Caco-2 (cell line): ENCODE measurements around the gene KLHL6. TPM values are rescaled to one million over a fixed set of nuclear protein-coding genes. Genes with fewer than 3 reads are reported as not detected.

Experiments
- BruUV-seq: library from RNA; stranded (reverse); fragments of 400-500 nt; replicated peaks from 2 replicates; lab custom pipeline; 2021; lab: Mats Ljungman, UMichigan
- CTCF ChIA-PET: fragments of 300-600 bp; sonication (Branson Sonifier 250); formaldehyde crosslinking; loops from one replicate; lab custom pipeline; 2022; ENCODE audit warnings: antibody characterized with exemption; lab: Charles Lee
- POLR2A ChIA-PET: fragments of 300-600 bp; sonication (Branson Sonifier 250); formaldehyde crosslinking; loops from one replicate; lab custom pipeline; 2022; ENCODE audit warnings: antibody characterized with exemption; lab: Charles Lee
- DNase-seq, 2 experiments: peaks; one replicate each; pipeline versions ENCODE4 v3.0.0 to v3.0.0-alpha.2; 2020 to 2022
- H3K27me3 ChIP-seq: replicated peaks from 2 replicates; pipeline ENCODE4 v1.6.0; 2011; ENCODE audit warnings: low read length; ENCODE audit not compliant: control insufficient read depth, insufficient read depth
- H3K36me3 ChIP-seq: 2 replicates; pipeline ENCODE4 v1.5.1; 2011; ENCODE audit warnings: low read length; ENCODE audit not compliant: control insufficient read depth, insufficient read depth
- H3K4me1 ChIP-seq: fragments of 250-450 bp; sonication (Bioruptor Pico); 2 replicates; pipeline ENCODE4 v1.5.1; 2020; ENCODE audit warnings: mild to moderate bottlenecking
- H3K4me3 ChIP-seq: 2 replicates; pipeline ENCODE4 v1.5.1; 2011; ENCODE audit warnings: low read depth, mild to moderate bottlenecking, control low read depth, low read length
- H3K9me3 ChIP-seq: fragments of 250-450 bp; sonication (Bioruptor Pico); 2 replicates; pipeline ENCODE4 v1.5.1; 2020; ENCODE audit warnings: mild to moderate bottlenecking, moderate library complexity
- H3K27ac Mint-ChIP-seq: one replicate; pipeline ENCODE4 v1.8.0; 2022; ENCODE audit warnings: mixed read lengths; ENCODE audit not compliant: unreplicated experiment
- H3K27me3 Mint-ChIP-seq: one replicate; pipeline ENCODE4 v1.8.0; 2022; ENCODE audit warnings: mixed read lengths; ENCODE audit not compliant: insufficient read depth, unreplicated experiment
- H3K36me3 Mint-ChIP-seq: one replicate; pipeline ENCODE4 v1.8.0; 2022; ENCODE audit warnings: mild to moderate bottlenecking, mixed read lengths; ENCODE audit not compliant: insufficient read depth, unreplicated experiment
- H3K4me1 Mint-ChIP-seq: one replicate; pipeline ENCODE4 v1.8.0; 2022; ENCODE audit warnings: low read depth, mixed read lengths; ENCODE audit not compliant: unreplicated experiment
- H3K4me3 Mint-ChIP-seq: one replicate; pipeline ENCODE4 v1.8.0; 2022; ENCODE audit warnings: mild to moderate bottlenecking, moderate library complexity, mixed read lengths; ENCODE audit not compliant: unreplicated experiment
- H3K9me3 Mint-ChIP-seq: one replicate; pipeline ENCODE4 v1.8.0; 2022; ENCODE audit warnings: mixed read lengths; ENCODE audit not compliant: unreplicated experiment
- intact Hi-C: fragments of 100-400 bp; cut with micrococcal nuclease; formaldehyde crosslinking; loops from one replicate; pipeline ENCODE4 v1.10.0; 2022; ENCODE audit not compliant: unreplicated experiment
- total RNA-seq: library from RNA; stranded (reverse); gene quantifications from 2 replicates; pipeline ENCODE4 v1.2.3, GENCODE V29; 2022
- TF ChIP-seq, protein P1 (sequence below), 2 experiments: fragments of 200-600 bp in 1 of 2; IDR thresholded peaks; 1 replicate in 1 of 2; 2 replicates in 1 of 2; pipeline versions ENCODE4 v1.5.1 to v1.8.0; 2011 to 2022; ENCODE audit warnings: antibody characterized with exemption in 1 of 2, control low read depth in 1 of 2, inconsistent platforms in 1 of 2, low read depth in 1 of 2, low read length in 1 of 2, mild to moderate bottlenecking in 1 of 2, moderate library complexity in 1 of 2; ENCODE audit not compliant: insufficient read depth in 1 of 2, severe bottlenecking in 1 of 2, unreplicated experiment in 1 of 2

KLHL6 gene
- total RNA-seq, 1 experiment from 2014 or later: not detected

DNA sequence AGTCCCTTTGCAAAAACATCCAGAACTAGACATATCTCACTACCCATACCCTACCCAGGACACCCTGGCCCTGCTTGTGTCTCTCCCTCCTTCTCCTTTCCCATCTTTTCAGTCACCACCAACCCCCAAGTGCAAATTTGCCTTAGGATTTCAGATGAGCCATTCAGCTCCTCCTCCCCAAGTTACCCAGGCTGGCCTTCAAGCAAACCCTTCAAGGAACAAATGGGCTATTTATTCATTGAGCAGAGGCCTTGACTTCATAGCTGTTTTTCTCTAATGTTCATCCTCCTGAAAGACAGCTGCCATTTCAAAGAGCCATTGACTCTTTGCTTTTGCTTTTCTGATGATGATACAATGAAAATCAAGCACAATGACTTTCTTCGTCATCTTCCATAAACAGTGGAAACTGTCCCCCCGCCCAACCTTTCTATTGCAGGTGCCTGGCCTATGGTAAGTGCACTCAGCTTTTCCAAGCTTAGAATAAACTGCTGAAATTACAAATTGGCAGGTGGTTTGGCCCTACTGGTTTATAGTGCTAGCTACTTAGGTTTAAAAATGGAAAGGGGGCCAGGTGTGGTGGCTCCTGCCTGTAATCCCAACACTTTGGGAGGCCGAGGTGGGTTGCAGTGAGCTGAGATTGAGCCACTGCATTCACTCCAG is 26.1 kb upstream of the KLHL6 start:
- H3K27me3 ChIP-seq: no peaks in the 10 kb centered on the region
- POLR2A ChIA-PET: no interaction called here
- Mint-ChIP-seq H3K27ac (no peak overlapping the region), H3K27me3 (no peaks in the 10 kb centered on the region), H3K9me3 (no peaks in the 10 kb centered on the region), H3K4me3 (no peak overlapping the region), H3K36me3 (no peaks in the 10 kb centered on the region), H3K4me1 (peaks cover 21% of the 10 kb centered on the region)
- no peaks in the 10 kb centered on the region for H3K9me3 ChIP-seq
- TF ChIP-seq, protein P1, sequence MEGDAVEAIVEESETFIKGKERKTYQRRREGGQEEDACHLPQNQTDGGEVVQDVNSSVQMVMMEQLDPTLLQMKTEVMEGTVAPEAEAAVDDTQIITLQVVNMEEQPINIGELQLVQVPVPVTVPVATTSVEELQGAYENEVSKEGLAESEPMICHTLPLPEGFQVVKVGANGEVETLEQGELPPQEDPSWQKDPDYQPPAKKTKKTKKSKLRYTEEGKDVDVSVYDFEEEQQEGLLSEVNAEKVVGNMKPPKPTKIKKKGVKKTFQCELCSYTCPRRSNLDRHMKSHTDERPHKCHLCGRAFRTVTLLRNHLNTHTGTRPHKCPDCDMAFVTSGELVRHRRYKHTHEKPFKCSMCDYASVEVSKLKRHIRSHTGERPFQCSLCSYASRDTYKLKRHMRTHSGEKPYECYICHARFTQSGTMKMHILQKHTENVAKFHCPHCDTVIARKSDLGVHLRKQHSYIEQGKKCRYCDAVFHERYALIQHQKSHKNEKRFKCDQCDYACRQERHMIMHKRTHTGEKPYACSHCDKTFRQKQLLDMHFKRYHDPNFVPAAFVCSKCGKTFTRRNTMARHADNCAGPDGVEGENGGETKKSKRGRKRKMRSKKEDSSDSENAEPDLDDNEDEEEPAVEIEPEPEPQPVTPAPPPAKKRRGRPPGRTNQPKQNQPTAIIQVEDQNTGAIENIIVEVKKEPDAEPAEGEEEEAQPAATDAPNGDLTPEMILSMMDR (IDR thresholded peaks at IDR 0.05; ENCODE audit: insufficient read depth in 1 of 2, low read depth in 1 of 2, low read length in 1 of 2, severe bottlenecking in 1 of 2, unreplicated experiment in 1 of 2): no peak
- H3K4me1 ChIP-seq: peaks cover 20% of the 10 kb centered on the region
- intact Hi-C loops: no loop called here
- H3K36me3 ChIP-seq: no peaks in the 10 kb centered on the region
- no TSS peak for BruUV-seq
- no peak for DNase-seq
- H3K4me3 ChIP-seq: no peak overlapping the region
- CTCF ChIA-PET: no interaction called here

DNA sequence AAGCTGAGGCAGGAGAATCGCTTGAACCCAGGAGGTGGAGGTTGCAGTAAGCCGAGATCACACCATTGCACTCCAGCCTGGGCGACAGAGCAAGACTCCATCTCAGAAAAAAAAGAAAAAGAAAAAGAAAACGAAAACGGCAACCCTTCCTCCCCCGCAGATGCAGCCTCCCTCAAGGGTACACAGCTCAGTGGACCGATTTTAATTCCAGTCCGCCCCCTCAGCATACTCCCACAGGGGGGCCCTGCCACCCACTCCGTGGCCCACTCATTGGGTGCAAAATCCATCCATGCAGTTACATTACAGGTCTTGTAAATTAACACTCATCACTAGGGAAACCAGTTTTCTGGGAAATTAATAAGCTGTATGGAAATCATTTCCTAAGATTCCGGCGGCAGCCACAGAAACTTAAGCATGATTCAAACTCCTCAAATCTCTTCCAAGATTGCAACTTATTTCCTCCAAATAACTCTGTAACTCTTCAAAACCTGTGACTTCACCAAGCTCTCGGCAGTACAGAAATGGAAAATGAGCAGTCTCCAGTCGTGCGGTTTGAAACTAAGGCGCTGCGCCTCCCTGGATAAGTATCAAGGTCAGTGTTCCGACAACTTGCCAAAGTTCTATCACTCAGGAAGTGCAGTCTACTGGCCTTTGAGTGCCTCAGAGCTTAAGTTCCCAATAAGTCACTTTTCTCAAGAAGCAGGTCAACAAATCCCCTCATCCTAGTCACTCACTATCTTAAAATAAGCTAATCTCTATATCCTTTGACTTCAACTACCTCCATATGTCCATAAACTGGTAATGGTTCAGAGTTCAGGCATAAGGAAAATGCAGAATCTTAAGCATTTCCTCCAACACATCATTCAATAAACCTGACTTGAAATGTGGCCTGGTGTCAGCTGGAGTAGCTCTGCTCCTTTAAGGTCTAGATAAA is 24.7 kb upstream of the KLHL6 start:
- BruUV-seq: no TSS peak
- CTCF ChIA-PET: interaction anchor here (0.6 kb wide), 1 partner anchor 10 kb away, joined by 5 read pairs; no protein-coding TSS in a partner anchor
- H3K4me3 Mint-ChIP-seq: no peak overlapping the region
- Histone ChIP-seq H3K4me3 (no peak overlapping the region), H3K27me3 (no peaks in the 10 kb centered on the region), H3K9me3 (no peaks in the 10 kb centered on the region), H3K36me3 (no peaks in the 10 kb centered on the region), H3K4me1 (peaks cover 20% of the 10 kb centered on the region)
- no peak overlapping the region for H3K27ac Mint-ChIP-seq
- H3K9me3 Mint-ChIP-seq: no peaks in the 10 kb centered on the region
- no peaks in the 10 kb centered on the region for H3K27me3 Mint-ChIP-seq
- intact Hi-C loops: no loop called here
- no peaks in the 10 kb centered on the region for H3K36me3 Mint-ChIP-seq
- POLR2A ChIA-PET: no interaction called here
- TF ChIP-seq, protein P1 (IDR thresholded peaks at IDR 0.05; ENCODE audit: insufficient read depth in 1 of 2, low read depth in 1 of 2, low read length in 1 of 2, severe bottlenecking in 1 of 2, unreplicated experiment in 1 of 2): no peak
- no peak for DNase-seq
- H3K4me1 Mint-ChIP-seq: peaks cover 21% of the 10 kb centered on the region

DNA sequence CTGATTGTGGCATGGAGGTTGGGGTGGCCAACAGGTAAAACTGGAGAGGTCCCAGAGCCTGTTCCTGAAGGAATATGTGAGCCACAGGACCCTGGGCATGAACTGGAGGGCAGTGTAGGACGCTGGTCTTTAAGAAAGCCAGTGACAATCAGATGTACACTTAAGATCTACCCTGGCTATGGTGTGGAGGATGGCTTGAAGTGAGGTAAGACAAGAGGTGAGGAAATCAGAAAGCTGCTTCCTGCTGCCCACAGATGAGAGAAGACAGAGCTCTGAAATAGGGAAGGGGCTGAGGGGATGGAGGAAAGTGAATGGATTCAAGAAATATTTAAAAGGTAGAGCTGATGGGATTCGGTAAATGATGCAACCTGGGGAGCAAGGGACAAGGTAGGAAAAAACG is 22.7 kb upstream of the KLHL6 start:
- Mint-ChIP-seq H3K9me3 (no peaks in the 10 kb centered on the region), H3K27me3 (no peaks in the 10 kb centered on the region), H3K4me1 (peaks cover 9% of the 10 kb centered on the region), H3K36me3 (no peaks in the 10 kb centered on the region), H3K4me3 (no peak overlapping the region), H3K27ac (no peak overlapping the region)
- Histone ChIP-seq H3K4me1 (peaks cover 6% of the 10 kb centered on the region), H3K4me3 (no peak overlapping the region), H3K27me3 (no peaks in the 10 kb centered on the region), H3K36me3 (no peaks in the 10 kb centered on the region), H3K9me3 (no peaks in the 10 kb centered on the region)
- ChIA-PET CTCF (no interaction called here), POLR2A (no interaction called here)
- BruUV-seq: no TSS peak
- TF ChIP-seq, protein P1 (IDR thresholded peaks at IDR 0.05; ENCODE audit: insufficient read depth in 1 of 2, low read depth in 1 of 2, low read length in 1 of 2, severe bottlenecking in 1 of 2, unreplicated experiment in 1 of 2): no peak
- no peak for DNase-seq
- intact Hi-C loops: no loop called here
